GM12865 (cell line): ENCODE measurements around the gene MLF2.
"Not testable (repeated sequence)": the region's sequence is repeated elsewhere in the genome, so short reads cannot be mapped to it uniquely, and the experiment has no call there.

Experiments
- DNase-seq: peaks from one replicate; pipeline ENCODE4 v3.0.0; 2010; ENCODE audit warnings: low read depth
- H3K4me3 ChIP-seq: 2 replicates; pipeline ENCODE4 v1.5.1; 2011; ENCODE audit warnings: mild to moderate bottlenecking, low read depth, low read length, control low read depth
- CTCF ChIP-seq: IDR thresholded peaks from 2 replicates; pipeline ENCODE4 v1.5.1; 2011; ENCODE audit warnings: low read length, control low read depth, low read depth, inconsistent platforms; ENCODE audit not compliant: insufficient read depth; ENCODE audit errors: missing control alignments

Gene MLF2

GRCh38 chr12:6716874-6717437, 36.0 kb downstream of the MLF2 start:
- no peak overlapping the region for H3K4me3 ChIP-seq
- TF ChIP-seq CTCF, result no peak
- no peak for DNase-seq

GRCh38 chr12:6716031-6716873, 36.7 kb downstream of the MLF2 start:
- not testable (repeated sequence) for H3K4me3 ChIP-seq, DNase-seq

- H3K4me3 ChIP-seq, result no peak overlapping the region
- DNase-seq, result no peak
- TF ChIP-seq CTCF, result no peak
These were observed 44.0 kb downstream of the MLF2 start for GRCh38 chr12:6708960-6709394.

GRCh38 chr12:6708351-6708750, 44.6 kb downstream of the MLF2 start:
- H3K4me3 ChIP-seq, DNase-seq: not testable (repeated sequence)

GRCh38 chr12:6703631-6704030, 49.3 kb downstream of the MLF2 start:
- no peak for TF ChIP-seq CTCF
- no peak overlapping the region for H3K4me3 ChIP-seq
- peak; percentile 31 for DNase-seq

- DNase-seq, result no peak
- no peak for TF ChIP-seq CTCF
- H3K4me3 ChIP-seq, result no peak overlapping the region
These were observed 51.7 kb downstream of the MLF2 start for GRCh38 chr12:6701078-6701768.

- DNase-seq, result no peak
- no peak for TF ChIP-seq CTCF
- no peak within 1 kb of the TSS for H3K4me3 ChIP-seq
These were observed 52.3 kb downstream of the MLF2 start, which contains the start of gene PIANP for GRCh38 chr12:6700646-6701051. PIANP (minus strand) TSS chr12:6700815; CDS start chr12:6698061, 2,754 bp downstream.
